Prostate gland (tissue), 2 donors: Measurements from ENCODE around the gene TMEM132D. TPM values are rescaled to one million over a fixed set of nuclear protein-coding genes. Genes with fewer than 3 reads are reported as not detected.

Experiments used
- DNase-seq: peaks from one replicate; pipeline ENCODE4 v3.0.0-alpha.2; 2019; ENCODE audit warnings: low spot score
- H3K27ac ChIP-seq, 2 donors: fragments of 200-600 bp; sonication (generic); 2 replicates each; pipeline ENCODE4 v1.5.1; 2017 to 2019
- H3K27me3 ChIP-seq: fragments of 200-600 bp; sonication (generic); replicated peaks from 2 replicates; pipeline ENCODE4 v1.5.1; 2019; ENCODE audit not compliant: insufficient read depth
- H3K36me3 ChIP-seq, 2 donors: fragments of 200-600 bp; sonication (generic); 1 replicate in 1 of 2; 2 replicates in 1 of 2; pipeline versions ENCODE4 v1.5.1 to v1.8.1; 2017 to 2019
- H3K4me1 ChIP-seq: fragments of 200-600 bp; sonication (generic); replicated peaks from 2 replicates; pipeline ENCODE4 v1.5.1; 2019
- H3K4me3 ChIP-seq, 2 donors: fragments of 200-600 bp; sonication (generic); 2 replicates each; pipeline ENCODE4 v1.5.1; 2017 to 2019
- H3K9me3 ChIP-seq: fragments of 200-600 bp; sonication (generic); 2 replicates; pipeline ENCODE4 v1.5.1; 2017
- POLR2A ChIP-seq: fragments of 450-650 bp; IDR thresholded peaks from one replicate; pipeline ENCODE4 v1.6.1; 2016; ENCODE audit warnings: antibody characterized with exemption, mild to moderate bottlenecking
- POLR2AphosphoS5 ChIP-seq: sonication (generic); formaldehyde crosslinking; IDR thresholded peaks from one replicate; pipeline ENCODE4 v1.6.1; 2017; ENCODE audit warnings: antibody characterized with exemption
- WGBS: methylation state at CpG from one replicate; pipeline ENCODE4 v1.1.5; 2018; 5-methylcytosine and 5-hydroxymethylcytosine counted together
- intact Hi-C: fragments of 100-400 bp; cut with DNase I; formaldehyde crosslinking; loops from one replicate; pipeline ENCODE4 v1.14.2; 2022
- total RNA-seq, 2 donors: library from RNA; depleted of rRNA; stranded (reverse); fragments of >200 nt; gene quantifications; one replicate each; pipeline ENCODE4 v1.1.0, GENCODE V29; 2016
- TF ChIP-seq, protein P1 (sequence below), 4 experiments: fragments of 200-600 bp in 2 of 4; fragments of 450-650 bp in 2 of 4; sonication (generic) in 2 of 4; IDR thresholded peaks; 1 replicate in 3 of 4; 2 replicates in 1 of 4; pipeline ENCODE4 v1.5.1; 2016 to 2019; ENCODE audit warnings: antibody characterized with exemption in 4 of 4, mild to moderate bottlenecking in 2 of 4, moderate library complexity in 2 of 4

The TMEM132D gene
- total RNA-seq, 2 donors from 2014 or later = 0.57 to 1.3 TPM

- TF ChIP-seq POLR2A (no peak), POLR2AphosphoS5 (no peak)
- TF ChIP-seq, protein P1, sequence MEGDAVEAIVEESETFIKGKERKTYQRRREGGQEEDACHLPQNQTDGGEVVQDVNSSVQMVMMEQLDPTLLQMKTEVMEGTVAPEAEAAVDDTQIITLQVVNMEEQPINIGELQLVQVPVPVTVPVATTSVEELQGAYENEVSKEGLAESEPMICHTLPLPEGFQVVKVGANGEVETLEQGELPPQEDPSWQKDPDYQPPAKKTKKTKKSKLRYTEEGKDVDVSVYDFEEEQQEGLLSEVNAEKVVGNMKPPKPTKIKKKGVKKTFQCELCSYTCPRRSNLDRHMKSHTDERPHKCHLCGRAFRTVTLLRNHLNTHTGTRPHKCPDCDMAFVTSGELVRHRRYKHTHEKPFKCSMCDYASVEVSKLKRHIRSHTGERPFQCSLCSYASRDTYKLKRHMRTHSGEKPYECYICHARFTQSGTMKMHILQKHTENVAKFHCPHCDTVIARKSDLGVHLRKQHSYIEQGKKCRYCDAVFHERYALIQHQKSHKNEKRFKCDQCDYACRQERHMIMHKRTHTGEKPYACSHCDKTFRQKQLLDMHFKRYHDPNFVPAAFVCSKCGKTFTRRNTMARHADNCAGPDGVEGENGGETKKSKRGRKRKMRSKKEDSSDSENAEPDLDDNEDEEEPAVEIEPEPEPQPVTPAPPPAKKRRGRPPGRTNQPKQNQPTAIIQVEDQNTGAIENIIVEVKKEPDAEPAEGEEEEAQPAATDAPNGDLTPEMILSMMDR (IDR thresholded peaks at IDR 0.05) = no peak
- H3K36me3 ChIP-seq = no peaks in the 10 kb centered on the region
- WGBS = 81% methylated on average over 16 of the region's 16 CpGs
- no peaks in the 10 kb centered on the region for H3K9me3 ChIP-seq
- no peak for DNase-seq
- no peaks in the 10 kb centered on the region for H3K27me3 ChIP-seq
- no peak overlapping the region for H3K4me3 ChIP-seq
- no peaks in the 10 kb centered on the region for H3K4me1 ChIP-seq
- intact Hi-C loops = no loop called here
- no peak overlapping the region for H3K27ac ChIP-seq
Measured at GRCh38 chr12:129483111-129483893, 420.5 kb downstream of the TMEM132D start.

- Histone ChIP-seq H3K9me3 (no peaks in the 10 kb centered on the region), H3K27ac (no peak overlapping the region), H3K4me3 (no peak overlapping the region), H3K36me3 (no peaks in the 10 kb centered on the region), H3K4me1 (no peaks in the 10 kb centered on the region), H3K27me3 (no peaks in the 10 kb centered on the region)
- no peak for DNase-seq
- intact Hi-C loops = no loop called here
- TF ChIP-seq, protein P1 (IDR thresholded peaks at IDR 0.05) = no peak
- TF ChIP-seq POLR2AphosphoS5 (no peak), POLR2A (no peak)
- 87% methylated on average over 10 of the region's 10 CpGs for WGBS
Measured at GRCh38 chr12:129481921-129482320, 421.9 kb downstream of the TMEM132D start.

DNA sequence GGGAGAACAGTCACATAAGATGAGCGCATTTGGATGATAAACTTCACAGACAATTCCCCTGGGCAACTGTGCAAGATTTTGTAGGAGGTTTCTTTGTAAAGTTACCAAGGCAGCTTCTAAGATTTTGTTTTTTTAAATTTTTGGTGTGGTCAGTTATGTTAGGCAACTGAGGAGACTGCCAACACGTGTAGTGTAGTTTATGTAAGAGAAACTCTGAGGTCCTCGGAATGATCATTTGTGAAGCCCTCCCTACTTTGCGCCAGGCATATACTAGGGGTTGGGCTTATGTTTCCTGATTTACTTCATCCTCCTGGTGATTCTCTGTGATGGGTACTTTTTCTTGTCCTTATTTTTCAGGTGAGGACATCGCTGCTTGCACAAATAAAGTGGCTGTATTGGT is 433.6 kb downstream of the TMEM132D start:
- intact Hi-C loops = no loop called here
- WGBS = 80% methylated on average over 5 of the region's 5 CpGs
- no peaks in the 10 kb centered on the region for H3K4me1 ChIP-seq
- H3K36me3 ChIP-seq = no peaks in the 10 kb centered on the region
- TF ChIP-seq POLR2A = no peak
- TF ChIP-seq POLR2AphosphoS5 = no peak
- TF ChIP-seq, protein P1 (IDR thresholded peaks at IDR 0.05) = no peak
- H3K4me3 ChIP-seq = no peak overlapping the region
- H3K27ac ChIP-seq = no peak overlapping the region
- no peaks in the 10 kb centered on the region for H3K9me3 ChIP-seq
- H3K27me3 ChIP-seq = no peaks in the 10 kb centered on the region
- no peak for DNase-seq

DNA sequence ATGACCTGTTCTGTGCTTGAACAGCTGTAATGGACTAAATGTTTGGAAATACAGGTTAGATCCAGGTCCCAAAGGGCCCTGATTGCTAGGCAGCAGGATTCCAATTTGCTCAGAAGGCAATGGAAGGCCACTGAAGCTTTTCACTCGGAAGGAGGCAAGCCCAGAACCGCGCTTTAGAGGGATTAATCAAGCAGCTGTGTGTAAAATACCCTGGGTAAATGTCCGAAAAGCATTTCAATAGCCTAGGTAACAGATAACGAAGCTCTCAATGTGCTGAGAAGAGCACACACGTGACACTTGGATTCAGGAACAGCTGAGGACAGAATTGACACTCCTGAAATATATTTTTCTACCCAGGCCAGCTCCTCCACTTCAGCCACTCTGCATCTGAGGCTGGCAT is 436.1 kb downstream of the TMEM132D start:
- no peaks in the 10 kb centered on the region for H3K36me3 ChIP-seq
- DNase-seq = no peak
- H3K4me1 ChIP-seq = no peaks in the 10 kb centered on the region
- 84% methylated on average over 6 of the region's 6 CpGs for WGBS
- H3K27me3 ChIP-seq = no peaks in the 10 kb centered on the region
- intact Hi-C loops = no loop called here
- TF ChIP-seq, protein P1 (IDR thresholded peaks at IDR 0.05) = no peak
- no peak overlapping the region for H3K4me3 ChIP-seq
- no peak overlapping the region for H3K27ac ChIP-seq
- no peaks in the 10 kb centered on the region for H3K9me3 ChIP-seq

DNA sequence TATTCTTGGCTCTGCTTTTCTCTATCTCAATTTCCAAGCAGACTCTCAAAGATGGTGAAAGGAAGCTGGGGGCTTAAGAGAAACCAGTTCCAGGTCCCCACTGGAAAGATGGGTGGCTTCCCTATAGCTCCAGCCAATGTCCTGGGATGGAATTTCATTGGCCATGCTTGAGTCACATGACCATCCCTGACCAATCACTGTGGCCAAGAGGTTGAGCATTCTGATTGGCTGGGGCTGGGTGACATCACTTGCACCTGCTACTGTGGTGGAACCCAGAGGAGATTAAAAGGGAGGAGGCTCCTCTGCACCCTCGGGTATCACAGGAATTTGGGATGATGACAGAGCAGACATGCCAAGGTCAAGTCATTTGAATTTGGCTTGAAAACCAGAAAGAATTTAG is 436.5 kb downstream of the TMEM132D start:
- no peak for DNase-seq
- H3K27me3 ChIP-seq = no peaks in the 10 kb centered on the region
- no peaks in the 10 kb centered on the region for H3K36me3 ChIP-seq
- TF ChIP-seq POLR2AphosphoS5 (no peak), POLR2A (no peak)
- TF ChIP-seq, protein P1 (IDR thresholded peaks at IDR 0.05) = no peak
- no peak overlapping the region for H3K4me3 ChIP-seq
- 90% methylated on average over 1 of the region's 1 CpG for WGBS
- H3K27ac ChIP-seq = no peak overlapping the region
- intact Hi-C loops = no loop called here
- no peaks in the 10 kb centered on the region for H3K9me3 ChIP-seq
- H3K4me1 ChIP-seq = no peaks in the 10 kb centered on the region
